IPS-NIHi7 (cell line): ENCODE data around the gene PTTG1IP2.
"Not testable (repeated sequence)": the region's sequence is repeated elsewhere in the genome, so short reads cannot be mapped to it uniquely, and the experiment has no call there.

Experiments
- DNase-seq: peaks from one replicate; pipeline ENCODE4 v3.0.0; 2012; ENCODE audit warnings: mixed read lengths; ENCODE audit errors: extremely low spot score

The PTTG1IP2 gene

DNA sequence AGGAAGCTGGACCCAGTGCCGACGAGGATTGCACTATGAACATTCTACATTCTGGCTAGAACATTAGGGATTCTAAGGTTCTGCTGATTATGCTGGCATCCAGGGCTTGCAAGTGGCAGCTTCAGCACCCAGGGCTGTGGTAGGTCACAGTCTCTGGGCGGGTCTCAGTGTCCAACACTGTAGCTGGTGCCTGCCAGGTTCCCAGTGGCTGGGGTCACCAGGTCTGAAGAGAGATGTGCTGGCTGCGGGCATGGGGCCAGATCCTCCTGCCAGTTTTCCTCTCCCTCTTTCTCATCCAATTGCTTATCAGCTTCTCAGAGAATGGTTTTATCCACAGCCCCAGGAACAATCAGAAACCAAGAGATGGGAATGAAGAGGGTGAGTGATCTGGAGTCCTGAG lies at the start of gene PTTG1IP2:
Gene PTTG1IP2 (plus strand): TSS at position 86 of the 400 bp plus-strand sequence. CDS start 148 bp downstream, at position 234.
- no peak for DNase-seq

DNA sequence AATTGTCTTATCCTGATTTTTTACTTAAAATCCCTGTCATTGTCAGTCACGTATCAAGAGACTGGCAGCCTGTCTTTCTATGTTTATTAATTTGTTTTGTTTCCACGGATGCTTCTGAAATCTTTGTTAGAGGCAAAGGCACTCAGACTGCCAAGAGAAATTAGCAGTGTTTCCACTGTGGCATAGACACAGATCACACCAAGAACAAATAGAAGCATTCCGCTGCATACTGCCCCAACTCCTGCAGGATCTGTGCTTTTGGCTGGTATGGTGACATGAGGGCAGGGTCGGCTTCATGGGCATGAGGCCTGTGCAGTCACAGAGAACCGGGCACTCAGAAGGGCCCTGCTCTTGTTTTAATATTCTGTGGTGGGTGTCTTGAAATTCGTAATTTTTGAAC lies 47.8 kb upstream of the PTTG1IP2 start:
- DNase-seq: no peak

- no peak for DNase-seq
Observed at GRCh38 chr7:90424720-90425119, 44.7 kb upstream of the PTTG1IP2 start.

DNA sequence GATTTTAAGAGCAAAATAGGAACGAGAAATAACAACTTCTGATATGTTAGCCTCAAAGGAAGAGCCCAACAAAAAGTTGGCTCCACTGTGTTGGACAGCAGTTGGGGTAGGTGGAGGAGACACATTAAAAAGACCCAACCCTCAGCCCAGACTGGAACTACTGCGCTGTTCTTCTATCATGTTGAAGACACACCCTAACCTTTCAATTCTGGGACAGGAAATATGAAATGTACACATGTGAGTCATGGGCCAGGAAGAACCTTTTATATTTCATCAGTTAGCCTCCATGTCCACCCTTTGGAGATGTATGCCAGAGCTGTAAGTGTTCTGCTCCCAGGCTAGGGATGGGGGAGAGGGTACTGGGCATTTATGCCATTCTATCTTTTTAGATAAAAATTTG lies 44.1 kb upstream of the PTTG1IP2 start:
- no peak for DNase-seq

- DNase-seq: no peak
Observed at GRCh38 chr7:90430614-90431460, 38.6 kb upstream of the PTTG1IP2 start.

DNA sequence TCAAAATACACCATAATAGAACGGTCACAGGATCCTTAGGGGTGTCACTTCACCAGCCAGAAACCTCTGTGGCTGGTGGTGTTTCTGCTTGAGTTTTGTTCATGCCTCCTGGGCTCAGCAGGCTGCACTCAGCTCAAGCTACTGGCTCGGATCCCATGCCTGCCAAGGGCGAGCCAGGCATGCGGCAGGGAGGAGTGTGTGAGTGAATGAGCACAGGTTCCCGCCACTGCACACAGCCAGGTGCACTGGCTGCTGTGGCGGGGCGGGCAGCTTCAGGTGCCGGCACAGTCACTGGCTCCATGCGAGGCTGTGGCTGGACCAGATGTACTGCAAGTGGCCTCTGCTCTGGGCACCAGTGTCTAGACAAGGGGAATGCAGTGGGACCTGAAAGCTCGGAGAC lies 36.7 kb upstream of the PTTG1IP2 start:
- no peak for DNase-seq

GRCh38 chr7:90433221-90433620 lies 36.2 kb upstream of the PTTG1IP2 start:
- no peak for DNase-seq

DNA sequence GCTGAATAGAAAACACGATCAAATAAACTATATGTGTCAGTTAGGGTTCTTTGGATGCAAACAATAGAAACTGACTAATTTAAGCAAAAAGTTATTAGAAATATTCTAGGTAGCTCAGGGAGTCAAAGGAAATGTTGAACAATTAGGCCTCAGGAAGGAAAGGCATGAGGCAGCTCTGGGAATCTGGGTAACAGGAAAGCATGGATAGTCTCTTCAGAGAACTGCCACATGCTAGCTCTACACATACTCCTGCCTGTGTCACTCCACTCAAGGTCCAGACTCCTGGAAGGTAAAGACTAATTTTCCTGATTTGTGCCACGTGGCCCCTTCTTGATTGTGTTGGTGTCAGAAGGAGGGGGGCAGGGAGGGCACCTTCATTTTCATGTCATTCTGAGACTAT lies 23.8 kb upstream of the PTTG1IP2 start:
- DNase-seq: no peak

GRCh38 chr7:90446137-90446899 lies 23.1 kb upstream of the PTTG1IP2 start:
- no peak for DNase-seq

DNA sequence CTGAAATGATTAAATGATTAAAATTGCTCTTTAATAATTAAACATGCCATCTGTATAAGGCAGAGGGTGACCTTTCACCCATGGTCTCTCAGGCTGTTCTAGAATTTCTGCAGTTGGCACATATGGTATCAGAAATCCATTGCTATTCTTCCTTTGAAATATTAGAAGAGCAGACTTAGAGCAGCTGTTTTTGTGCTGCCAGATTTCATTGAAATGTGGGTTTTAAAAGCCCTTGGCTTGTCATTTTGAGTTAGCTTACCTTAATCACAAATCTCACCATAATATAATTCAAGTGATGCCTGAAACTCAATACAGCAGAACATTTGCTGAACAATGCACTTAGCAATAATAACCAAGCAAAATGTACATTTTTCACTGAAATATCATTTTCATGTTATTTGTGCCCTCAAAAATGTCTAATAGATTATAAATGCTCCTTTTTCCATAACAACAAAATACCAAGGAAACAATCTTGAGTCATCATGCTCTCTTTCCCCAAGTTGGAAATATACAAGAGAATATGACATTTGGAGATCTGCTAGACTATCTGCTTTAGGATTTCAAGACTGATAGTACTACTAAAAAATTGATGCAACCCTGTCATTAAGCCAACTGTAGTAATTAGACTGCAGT lies 16.1 kb upstream of the PTTG1IP2 start:
- DNase-seq: no peak

GRCh38 chr7:90453931-90454330 lies 15.5 kb upstream of the PTTG1IP2 start:
- DNase-seq: no peak

DNA sequence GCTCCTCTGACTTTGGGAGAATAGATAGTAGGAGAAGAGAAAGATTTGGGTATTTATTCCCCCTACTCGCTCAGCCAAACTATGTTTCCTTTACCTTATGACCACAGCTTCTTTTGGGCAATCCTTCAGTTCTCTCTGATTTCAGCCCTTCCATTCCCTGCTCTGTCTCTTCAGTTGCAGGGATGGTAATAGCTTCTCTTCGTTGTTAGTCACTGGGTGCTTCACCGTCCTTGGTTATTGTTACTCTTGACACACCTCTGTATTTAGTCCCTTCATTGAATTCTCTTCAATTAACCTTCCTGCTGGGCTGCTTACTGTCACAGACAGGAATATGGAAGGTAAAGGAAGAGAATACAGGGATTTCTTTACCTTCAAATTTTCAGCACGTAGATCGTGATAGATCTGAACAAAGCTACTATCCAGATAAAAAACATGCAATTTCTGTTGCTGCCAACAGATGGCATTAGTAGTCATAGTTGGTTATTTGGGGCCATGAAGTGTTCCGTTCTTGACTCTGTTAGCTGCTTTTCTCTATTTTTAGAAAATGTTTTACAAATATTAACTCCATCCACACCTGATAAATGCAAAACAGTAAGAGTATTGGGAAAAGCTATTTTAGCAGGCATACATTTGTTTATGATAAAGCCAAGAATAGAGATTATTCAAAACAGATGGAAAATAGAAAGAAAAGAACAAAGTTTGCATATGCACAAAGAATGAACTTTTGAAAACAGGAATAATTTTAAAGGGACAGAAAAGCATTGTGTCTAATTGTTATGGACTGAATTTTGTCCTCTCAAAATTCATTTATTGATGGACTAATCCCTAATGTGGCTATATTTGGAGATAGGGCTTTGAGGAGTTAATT lies 14.0 kb upstream of the PTTG1IP2 start:
- peak; percentile 68 for DNase-seq

GRCh38 chr7:90458104-90458503 lies 11.3 kb upstream of the PTTG1IP2 start:
- DNase-seq: no peak

- DNase-seq: peak; percentile 42
Observed at GRCh38 chr7:90459888-90460287, 9.6 kb upstream of the PTTG1IP2 start.

DNA sequence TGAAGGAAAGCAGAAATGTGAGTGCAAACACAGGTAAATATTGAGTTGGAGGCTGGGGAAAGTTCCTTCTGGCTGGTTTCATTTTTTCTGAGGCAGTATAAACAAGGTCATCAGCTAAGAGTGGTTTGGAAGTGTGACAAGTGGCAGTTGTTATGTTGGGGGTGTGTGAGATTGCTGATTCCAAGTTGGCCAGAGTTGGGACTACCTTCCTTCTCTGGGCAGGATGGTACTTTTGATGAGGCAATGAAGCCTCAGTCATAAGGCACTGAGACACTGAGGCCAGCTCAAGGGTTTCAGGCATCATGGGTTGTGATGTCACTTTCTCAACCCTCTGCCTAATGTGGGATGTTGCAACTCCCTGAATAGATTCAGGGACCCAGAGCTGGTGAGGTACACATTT lies 8.2 kb upstream of the PTTG1IP2 start:
- no peak for DNase-seq

GRCh38 chr7:90463151-90463628 lies 6.2 kb upstream of the PTTG1IP2 start:
- DNase-seq: not testable (repeated sequence)

DNA sequence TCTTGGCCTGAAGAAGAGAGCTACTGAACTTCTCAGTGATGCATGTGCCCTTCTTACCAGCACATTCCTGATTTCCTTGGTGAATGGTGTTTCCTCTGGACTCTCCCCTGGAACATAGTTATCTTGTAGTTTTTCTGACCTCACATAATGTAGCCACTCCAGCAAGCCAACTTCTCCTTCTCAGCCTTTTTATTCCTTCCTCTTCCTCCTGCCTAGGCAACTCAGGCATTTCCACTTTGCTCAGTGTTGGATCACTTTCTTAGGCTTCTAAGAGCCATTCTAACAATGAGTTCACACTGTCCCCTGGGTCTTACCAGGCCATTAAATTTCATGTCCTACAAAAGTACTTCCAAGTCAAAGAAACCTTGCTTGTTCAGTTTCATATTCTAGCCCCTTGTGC lies 3.6 kb upstream of the PTTG1IP2 start:
- DNase-seq: no peak

DNA sequence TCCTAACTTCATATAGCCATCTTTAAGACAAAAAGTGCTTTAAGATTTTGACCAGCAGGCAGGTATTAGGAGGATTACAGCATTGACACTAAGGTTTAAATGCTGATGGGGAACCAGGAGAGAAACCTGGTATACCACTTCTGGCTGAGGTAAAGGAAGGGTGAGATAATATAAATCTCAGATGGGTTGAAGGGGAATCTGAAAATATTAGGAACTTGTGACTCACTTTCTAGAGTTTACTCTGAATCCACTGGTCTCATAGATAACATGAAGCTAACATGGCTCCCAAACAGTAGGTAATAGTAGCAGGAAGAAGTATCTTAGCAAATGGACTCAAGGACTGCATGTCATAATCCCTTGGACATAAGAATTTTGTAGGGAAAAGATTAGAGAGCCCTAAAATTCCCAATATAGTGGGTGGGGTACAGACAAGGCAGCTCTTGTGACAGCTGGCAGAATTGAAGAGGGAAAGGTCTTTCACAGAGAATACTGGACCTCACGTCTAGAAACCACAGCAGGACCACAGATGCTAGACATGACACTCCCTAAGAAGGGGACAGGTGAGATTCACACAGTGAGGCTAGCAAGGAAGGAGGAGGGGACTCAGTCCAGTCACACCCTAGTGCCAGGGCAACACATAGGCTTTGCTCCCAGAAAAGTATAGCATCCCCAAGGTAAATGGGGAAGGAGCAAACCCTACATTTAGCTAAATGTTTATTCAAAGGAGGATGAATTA lies 3.5 kb downstream of the PTTG1IP2 start:
- DNase-seq: no peak

GRCh38 chr7:90473814-90474213 lies 4.4 kb downstream of the PTTG1IP2 start:
- DNase-seq: no peak

DNA sequence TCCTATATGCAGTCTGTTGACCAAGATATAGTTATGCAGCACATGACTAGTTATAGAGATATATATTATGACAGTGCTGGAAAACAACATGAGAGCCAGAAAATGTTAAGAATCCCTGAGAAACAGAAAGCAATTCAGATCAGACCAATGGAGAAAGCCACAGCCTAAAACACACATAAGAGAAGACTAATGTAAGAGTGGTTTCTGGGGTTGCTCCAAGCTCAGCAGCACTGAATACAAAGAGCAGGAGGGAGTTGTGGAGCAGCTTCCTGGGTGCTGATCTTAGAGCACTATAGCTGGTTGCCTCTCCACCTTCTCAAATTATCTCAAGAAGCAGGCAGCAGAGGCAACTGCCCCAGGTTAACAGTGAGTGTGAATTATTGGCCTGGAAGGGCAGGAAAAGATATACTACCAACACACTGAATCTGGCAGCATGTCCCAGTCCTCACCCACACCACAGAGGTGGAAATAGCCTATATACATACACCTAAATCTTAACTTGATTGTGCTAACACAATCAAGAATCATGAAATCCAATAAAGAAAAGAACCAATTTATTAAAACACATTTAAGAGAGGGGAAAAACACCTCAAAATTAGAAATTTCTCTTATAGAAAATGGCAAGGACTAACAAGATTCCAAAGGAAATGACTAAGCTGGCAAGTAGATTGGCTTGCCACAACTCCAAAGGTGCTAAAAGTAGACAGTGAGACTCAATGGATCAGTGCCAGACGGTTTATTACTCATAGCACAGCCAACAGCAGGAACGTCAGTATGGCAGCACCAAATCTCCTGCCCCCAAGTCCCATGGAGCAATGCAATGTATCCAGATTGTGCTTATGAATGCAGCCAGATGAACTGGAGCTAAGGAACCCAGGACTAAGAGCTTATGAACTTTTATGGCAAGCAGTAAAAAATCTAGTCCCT lies 5.1 kb downstream of the PTTG1IP2 start:
- no peak for DNase-seq
